K562 (cell line): ENCODE data around the gene SRCAP. TPM values are rescaled to one million over a fixed set of nuclear protein-coding genes. Genes with fewer than 3 reads are reported as not detected.

ENCODE experiments used
- ATAC-seq: fragments of 200-7000 bp; cut with Tn5 transposase; 3 replicates; pipeline ENCODE4 v1.9.1; 2020; ENCODE audit warnings: moderate library complexity
- BruUV-seq: library from RNA; stranded (reverse); fragments of 400-500 nt; replicated peaks from 2 replicates; lab custom pipeline; 2021; lab: Mats Ljungman, UMichigan
- CTCF ChIA-PET: fragments of 300-600 bp; formaldehyde crosslinking; extraction: SDS; loops from one replicate; lab custom pipeline; 2021; ENCODE audit warnings: low intra/inter-chr PET ratio; lab: Yijun Ruan, JAX
- POLR2A ChIA-PET: fragments of 300-600, 350-650 bp; sonication (Branson Sonifier 250); formaldehyde crosslinking; extraction: SDS; loops from one replicate; lab custom pipeline; 2021; ENCODE audit warnings: antibody characterized with exemption, inconsistent platforms; lab: Yijun Ruan, JAX
- DNase-seq, 4 experiments: peaks; one replicate each; pipeline versions ENCODE4 v3.0.0 to v3.0.0-alpha.2; 2011 to 2018; ENCODE audit warnings: low spot score in 3 of 4, mixed read lengths in 3 of 4; ENCODE audit errors: extremely low read depth in 1 of 4
- FAIRE-seq: peaks from 2 replicates; lab custom pipeline; 2011; peaks lifted over from hg19 to GRCh38; lab: Jason Lieb, UNC
- H2AFZ ChIP-seq: 2 replicates; pipeline ENCODE4 v1.6.0; 2011; ENCODE audit warnings: low read depth, low read length, control low read depth, inconsistent platforms
- H3K27ac ChIP-seq: fragments of 200-600 bp; 3 replicates; pipeline ENCODE4 v1.8.0; 2011; ENCODE audit warnings: low read depth, mild to moderate bottlenecking, control low read depth, inconsistent platforms, low read length, moderate library complexity, mixed read lengths; ENCODE audit errors: extremely low read depth
- H3K27me3 ChIP-seq, 2 experiments: fragments of 300-600 bp in 1 of 2; 2 replicates in 1 of 2; 3 replicates in 1 of 2; pipeline versions ENCODE4 v1.6.0 to v1.8.0; 2011; ENCODE audit warnings: inconsistent platforms in 2 of 2, low read length in 2 of 2, mild to moderate bottlenecking in 1 of 2, mixed read lengths in 1 of 2, moderate library complexity in 1 of 2; ENCODE audit not compliant: control insufficient read depth in 2 of 2, insufficient read depth in 2 of 2
- H3K36me3 ChIP-seq: fragments of 300-600 bp; 3 replicates; pipeline ENCODE4 v1.8.0; 2011; ENCODE audit warnings: mild to moderate bottlenecking, low read length, inconsistent platforms; ENCODE audit not compliant: control insufficient read depth, insufficient read depth
- H3K4me1 ChIP-seq, 2 experiments: fragments of 200-600 bp in 1 of 2; replicated peaks in 1 of 2; 2 replicates in 1 of 2; 3 replicates in 1 of 2; pipeline versions ENCODE4 v1.5.1 to v1.8.0; 2011; ENCODE audit warnings: inconsistent platforms in 2 of 2, low read length in 2 of 2, mild to moderate bottlenecking in 1 of 2, mixed read lengths in 1 of 2, moderate library complexity in 1 of 2; ENCODE audit not compliant: control insufficient read depth in 2 of 2, insufficient read depth in 2 of 2
- H3K4me2 ChIP-seq: 2 replicates; pipeline ENCODE4 v1.6.1; 2011; ENCODE audit warnings: low read length, control low read depth, inconsistent platforms, mixed read lengths; ENCODE audit not compliant: insufficient read depth
- H3K4me3 ChIP-seq: fragments of 200-600 bp; sonication (generic), shearing (Covaris generic); 2 replicates; pipeline ENCODE4 v1.5.1; 2016; ENCODE audit warnings: control low read depth, inconsistent platforms
- H3K79me2 ChIP-seq: fragments of 200-600 bp; 3 replicates; pipeline ENCODE4 v1.8.0; 2011; ENCODE audit warnings: low read length, inconsistent platforms; ENCODE audit not compliant: control insufficient read depth, insufficient read depth
- H3K9ac ChIP-seq, 2 experiments: 2 replicates each; pipeline versions ENCODE4 v1.6.0 to v1.6.1; 2011; ENCODE audit warnings: low read depth in 2 of 2, low read length in 2 of 2, control low read depth in 1 of 2, inconsistent platforms in 1 of 2, mild to moderate bottlenecking in 1 of 2, mixed read lengths in 1 of 2; ENCODE audit not compliant: insufficient read depth in 1 of 2
- H3K9me1 ChIP-seq: one replicate; pipeline ENCODE4 v1.6.0; 2011; ENCODE audit warnings: inconsistent platforms, mild to moderate bottlenecking, low read length, moderate library complexity; ENCODE audit not compliant: control insufficient read depth, insufficient read depth
- H3K9me3 ChIP-seq: replicated peaks from 2 replicates; pipeline ENCODE4 v1.5.1; 2011; ENCODE audit warnings: low read depth, low read length, inconsistent platforms; ENCODE audit not compliant: control insufficient read depth, insufficient read depth
- H4K20me1 ChIP-seq: replicated peaks from 2 replicates; pipeline ENCODE4 v1.6.1; 2011; ENCODE audit warnings: low read length, inconsistent platforms, mixed read lengths; ENCODE audit not compliant: control insufficient read depth, insufficient read depth
- FUS ChIP-seq: fragments of 200-400 bp; formaldehyde crosslinking; optimal IDR thresholded peaks from 2 replicates; pipeline ENCODE3; 2017; ENCODE audit warnings: low read depth, low read length
- HDAC2 ChIP-seq: fragments of 450-650 bp; IDR thresholded peaks from 2 replicates; pipeline ENCODE4 v1.6.1; 2016; ENCODE audit warnings: mild to moderate bottlenecking
- HDAC3 ChIP-seq: fragments of 450-650 bp; IDR thresholded peaks from 2 replicates; pipeline ENCODE4 v1.6.1; 2018; ENCODE audit warnings: borderline replicate concordance, mild to moderate bottlenecking, moderate library complexity; ENCODE audit not compliant: partially characterized antibody
- OTX1 ChIP-seq: fragments of 450-650 bp; formaldehyde crosslinking; IDR thresholded peaks from 2 replicates; pipeline ENCODE4 v1.4.0; 2022; ENCODE audit warnings: mild to moderate bottlenecking
- RAD21 ChIP-seq, 2 experiments: fragments of 250-450 bp in 1 of 2; fragments of 450-650 bp in 1 of 2; sonication (Bioruptor Pico) in 1 of 2; formaldehyde crosslinking in 1 of 2; IDR thresholded peaks in 1 of 2; conservative IDR thresholded peaks in 1 of 2; 2 replicates each; pipeline versions ENCODE4 v1.4.0 to v1.8.0; 2020 to 2022; ENCODE audit warnings: mild to moderate bottlenecking in 2 of 2, moderate library complexity in 1 of 2
- RBBP5 ChIP-seq: fragments of 200-600 bp; sonication (generic); IDR thresholded peaks from 2 replicates; pipeline ENCODE4 v1.6.1; 2012; ENCODE audit warnings: borderline replicate concordance, mild to moderate bottlenecking, low read length, control low read depth, inconsistent platforms; ENCODE audit not compliant: insufficient read depth, poor library complexity, severe bottlenecking
- TCF7L2 ChIP-seq: fragments of 150-350 bp; IDR thresholded peaks from 2 replicates; pipeline ENCODE4 v1.6.1; 2016; ENCODE audit warnings: low read depth, mild to moderate bottlenecking, low read length, moderate library complexity
- TEAD4 ChIP-seq, 2 experiments: sonication (generic) in 1 of 2; formaldehyde crosslinking in 1 of 2; IDR thresholded peaks; 2 replicates each; pipeline versions ENCODE4 v1.6.1 to v1.8.0; 2012 to 2022; ENCODE audit warnings: borderline replicate concordance in 1 of 2, inconsistent platforms in 1 of 2, low read length in 1 of 2, mild to moderate bottlenecking in 1 of 2, missing genetic modification reagents in 1 of 2
- ZNF780A ChIP-seq: fragments of 250-450 bp; sonication (Bioruptor Pico); IDR thresholded peaks from 2 replicates; pipeline ENCODE4 v1.5.0; 2021; ENCODE audit warnings: mild to moderate bottlenecking
- ZNF785 ChIP-seq: fragments of 250-450 bp; sonication (Bioruptor Pico); IDR thresholded peaks from 2 replicates; pipeline ENCODE4 v1.4.0; 2020; ENCODE audit warnings: mild to moderate bottlenecking
- WGBS: fragments of 100-300 bp; shearing (Covaris generic); methylation state at CpG from one replicate; pipeline ENCODE4 v1.1.6; 2016; ENCODE audit warnings: low coverage, mixed read lengths; ENCODE audit not compliant: insufficient coverage; ENCODE audit errors: missing lambda C conversion rate; 5-methylcytosine and 5-hydroxymethylcytosine counted together
- in situ Hi-C: fragments of 300-500 bp; cut with MboI; formaldehyde crosslinking; loops from 4 replicates; pipeline ENCODE4 v1.15.0; 2018; ENCODE audit warnings: inconsistent platforms, mixed read lengths
- intact Hi-C: fragments of 100-400 bp; cut with micrococcal nuclease; formaldehyde crosslinking; loops from 2 replicates; pipeline ENCODE4 v1.14.2; 2022
- polyA plus RNA-seq, 8 experiments: library from polyadenylated mRNA; depleted of rRNA in 4 of 8; stranded (reverse) in 5 of 8; unstranded in 3 of 8; fragments of >200 nt; fragmentation: Nextera tagmentation in 2 of 8; fragmentation: Illumina TruSeq in 1 of 8; extraction: Ambion mirVana in 2 of 8; extraction: Trizol in 1 of 8; gene quantifications; 2 replicates each; pipeline versions ENCODE4 v1.2.1 to v1.2.3, GENCODE V29; 2011 to 2014; ENCODE audit warnings: inconsistent platforms in 1 of 8, missing spikeins in 1 of 8
- total RNA-seq, 7 experiments: library from RNA; depleted of rRNA in 6 of 7; stranded (reverse); fragments of >200 nt in 6 of 7; fragmentation: Illumina TruSeq in 2 of 7; extraction: Trizol in 2 of 7; gene quantifications; 2 replicates each; pipeline versions ENCODE4 v1.2.1 to v1.2.3, GENCODE V29; 2011 to 2021; ENCODE audit warnings: low replicate concordance in 1 of 7
- TF ChIP-seq, protein P1 (sequence below): fragments of 250-450 bp; sonication (Bioruptor Pico); IDR thresholded peaks from 2 replicates; pipeline ENCODE4 v1.8.0; 2021; ENCODE audit warnings: borderline replicate concordance, mild to moderate bottlenecking, moderate library complexity; ENCODE audit not compliant: poor library complexity, severe bottlenecking
- TF ChIP-seq, protein P2 (sequence below): fragments of 450-650 bp; conservative IDR thresholded peaks from 2 replicates; pipeline ENCODE4 v1.6.1; 2016; ENCODE audit warnings: missing genetic modification characterization, low read depth, mild to moderate bottlenecking, missing compliant biosample characterization, moderate library complexity

The SRCAP gene
- total and polyA plus RNA-seq, 9 of the 15 experiments (the other 6 are each of a cell fraction or from before 2014, with no cell fraction given): 0.21 to 62.6 (median 5.8) TPM

GRCh38 chr16:30725418-30725792, 26.4 kb downstream of the SRCAP start (continued):
- no peak for TF ChIP-seq TEAD4 (IDR thresholded peaks at IDR 0.05; ENCODE audit: low read length)
- no peak for TF ChIP-seq TEAD4 (CRISPR knock-in tag; IDR thresholded peaks at IDR 0.05; ENCODE audit: borderline replicate concordance)
- TF ChIP-seq RAD21 (CRISPR knock-in tag; conservative IDR thresholded peaks at IDR 0.05 in 1 of 2, IDR thresholded peaks at IDR 0.05 in 1 of 2): no peak
- TF ChIP-seq HDAC3: no peak
- TF ChIP-seq RBBP5: no peak
- no peak for TF ChIP-seq FUS
- TF ChIP-seq, protein P1, sequence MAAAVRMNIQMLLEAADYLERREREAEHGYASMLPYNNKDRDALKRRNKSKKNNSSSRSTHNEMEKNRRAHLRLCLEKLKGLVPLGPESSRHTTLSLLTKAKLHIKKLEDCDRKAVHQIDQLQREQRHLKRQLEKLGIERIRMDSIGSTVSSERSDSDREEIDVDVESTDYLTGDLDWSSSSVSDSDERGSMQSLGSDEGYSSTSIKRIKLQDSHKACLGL (CRISPR knock-in tag): no peak
- TF ChIP-seq ZNF780A (CRISPR knock-in tag): no peak
- TF ChIP-seq OTX1 (CRISPR knock-in tag): no peak

DNA sequence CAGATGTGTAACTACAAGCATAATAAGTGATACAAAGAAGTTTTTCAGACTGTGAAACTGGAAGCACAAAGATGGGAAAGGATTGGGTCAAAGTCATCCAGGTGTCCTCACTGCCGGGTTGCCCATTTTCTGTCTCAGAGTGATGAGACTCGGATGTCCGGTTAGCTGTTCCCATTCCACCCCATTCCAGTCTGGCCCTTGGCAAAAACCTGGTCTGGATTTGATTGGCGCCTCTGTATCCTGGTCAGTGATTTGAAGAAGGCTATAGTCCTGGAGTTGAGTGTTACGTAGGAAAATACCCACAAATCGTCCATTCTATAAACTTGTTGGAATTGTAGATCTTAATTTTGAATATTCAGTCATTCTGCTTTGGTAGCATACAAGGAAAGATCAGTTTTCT, 29.4 kb downstream of the SRCAP start:
- H3K9me3 ChIP-seq: no peaks in the 10 kb centered on the region
- WGBS: 85% methylated on average over 6 of the region's 6 CpGs
- ATAC-seq (no peak), FAIRE-seq (no peak), DNase-seq (no peak)
- H3K4me1 ChIP-seq: peaks cover 0 to 4% of the 10 kb centered on the region in 2 experiments; a peak in 2 of 5 replicates
- in situ Hi-C loops (no loop called here), intact Hi-C loops (no loop called here)
- H3K27ac ChIP-seq: no peak overlapping the region
- no TSS peak for BruUV-seq
- POLR2A ChIA-PET: no interaction called here
- H3K9ac ChIP-seq: no peak overlapping the region
- H2AFZ ChIP-seq: no peak overlapping the region
- no peak overlapping the region for H3K4me3 ChIP-seq
- no peaks in the 10 kb centered on the region for H3K9me1 ChIP-seq
- H3K27me3 ChIP-seq: no peaks in the 10 kb centered on the region
- H3K79me2 ChIP-seq: peaks cover 12% of the 10 kb centered on the region; the same call in 2 of the 3 replicates
- no peaks in the 10 kb centered on the region; the same call in 1 of the 2 replicates for H4K20me1 ChIP-seq
- CTCF ChIA-PET: no interaction called here
- no peak overlapping the region for H3K4me2 ChIP-seq
- no peak for TF ChIP-seq ZNF785 (CRISPR knock-in tag)
- no peak for TF ChIP-seq HDAC2
- TF ChIP-seq, protein P2, sequence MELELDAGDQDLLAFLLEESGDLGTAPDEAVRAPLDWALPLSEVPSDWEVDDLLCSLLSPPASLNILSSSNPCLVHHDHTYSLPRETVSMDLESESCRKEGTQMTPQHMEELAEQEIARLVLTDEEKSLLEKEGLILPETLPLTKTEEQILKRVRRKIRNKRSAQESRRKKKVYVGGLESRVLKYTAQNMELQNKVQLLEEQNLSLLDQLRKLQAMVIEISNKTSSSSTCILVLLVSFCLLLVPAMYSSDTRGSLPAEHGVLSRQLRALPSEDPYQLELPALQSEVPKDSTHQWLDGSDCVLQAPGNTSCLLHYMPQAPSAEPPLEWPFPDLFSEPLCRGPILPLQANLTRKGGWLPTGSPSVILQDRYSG (tag): no peak
- TF ChIP-seq TCF7L2: no peak
- peaks cover 95% of the 10 kb centered on the region for H3K36me3 ChIP-seq
